Right atrium auricular region (tissue), 2 donors: ENCODE measurements around the gene SLC35F4. TPM values are rescaled to one million over a fixed set of nuclear protein-coding genes. Genes with fewer than 3 reads are reported as not detected.
A peak's percentile ranks its signal among the peaks of the same experiment; 100 is the strongest.

Experiments
- DNase-seq: peaks from one replicate; pipeline ENCODE4 v3.0.0-alpha.2; 2019; ENCODE audit warnings: low spot score
- H3K27ac ChIP-seq, 2 donors: fragments of 200-600 bp; sonication (generic); 1 replicate in 1 of 2; 2 replicates in 1 of 2; pipeline ENCODE4 v1.5.1; 2016 to 2019
- H3K27me3 ChIP-seq, 2 donors: fragments of 200-600 bp; sonication (generic); one replicate each; pipeline versions ENCODE4 v1.5.1 to v1.6.0; 2017 to 2019
- H3K36me3 ChIP-seq: fragments of 200-600 bp; sonication (generic); one replicate; pipeline ENCODE4 v1.5.1; 2016
- H3K4me1 ChIP-seq, 2 donors: fragments of 200-600 bp; sonication (generic); one replicate each; pipeline versions ENCODE4 v1.5.1 to v1.6.0; 2017 to 2019
- H3K4me3 ChIP-seq, 2 donors: fragments of 200-600 bp; sonication (generic); 1 replicate in 1 of 2; 2 replicates in 1 of 2; pipeline ENCODE4 v1.5.1; 2017 to 2019; ENCODE audit warnings: mild to moderate bottlenecking in 1 of 2, moderate library complexity in 1 of 2
- H3K9me3 ChIP-seq, 2 donors: fragments of 200-600 bp; sonication (generic); one replicate each; pipeline ENCODE4 v1.5.1; 2019
- total RNA-seq, 2 donors: library from RNA; depleted of rRNA; stranded (reverse); fragments of >200 nt; gene quantifications; one replicate each; pipeline ENCODE4 v1.1.0, GENCODE V29; 2016
- TF ChIP-seq, protein P1 (sequence below), 2 donors: fragments of 200-600 bp; sonication (generic); IDR thresholded peaks; one replicate each; pipeline ENCODE4 v1.5.1; 2019; ENCODE audit warnings: antibody characterized with exemption in 2 of 2

The SLC35F4 gene
- total RNA-seq, 2 donors from 2014 or later: not detected

DNA sequence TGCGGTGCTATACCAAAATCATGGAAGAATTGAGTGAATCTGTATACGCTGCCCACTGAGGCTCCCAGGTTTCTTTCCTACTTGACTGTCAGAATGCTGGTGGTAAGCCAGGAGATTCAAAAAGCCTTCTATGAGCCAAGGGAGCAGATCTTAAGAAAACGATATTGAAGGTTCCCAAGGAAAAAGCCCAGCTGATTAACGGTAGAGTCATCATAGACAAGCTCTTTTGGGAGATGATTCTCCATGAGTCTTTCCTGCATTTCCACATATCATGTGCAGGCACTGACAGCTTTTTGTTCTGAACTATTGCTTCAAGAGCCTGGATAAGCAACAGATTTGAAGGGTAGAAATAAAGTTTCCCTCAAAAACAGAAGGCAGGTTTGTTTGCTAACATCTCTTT lies 17.5 kb downstream of the SLC35F4 start:
- no peak overlapping the region for H3K27ac ChIP-seq

DNA sequence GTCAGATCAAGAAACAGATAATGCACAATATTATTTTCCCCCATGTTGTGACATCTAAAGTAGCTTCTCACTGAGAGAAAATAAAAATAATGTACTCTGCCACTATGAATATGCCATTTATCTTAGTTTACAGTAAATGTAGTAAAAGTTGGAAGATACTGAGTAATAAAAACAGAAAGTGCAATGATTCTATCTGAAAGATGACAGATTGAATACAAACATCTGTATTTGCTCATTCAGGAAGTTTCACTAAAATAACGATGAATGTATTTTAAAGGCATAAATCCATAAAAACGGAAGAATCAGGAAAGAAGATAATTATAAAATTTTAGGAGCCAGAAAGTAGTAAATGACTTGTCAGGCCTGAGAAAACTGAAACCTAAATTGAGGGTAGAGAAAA lies 18.2 kb downstream of the SLC35F4 start:
- H3K4me3 ChIP-seq: no peak overlapping the region
- DNase-seq: no peak
- H3K27ac ChIP-seq: no peak overlapping the region
- H3K36me3 ChIP-seq: no peaks in the 10 kb centered on the region
- no peaks in the 10 kb centered on the region for H3K9me3 ChIP-seq
- no peaks in the 10 kb centered on the region for H3K4me1 ChIP-seq
- TF ChIP-seq, protein P1, sequence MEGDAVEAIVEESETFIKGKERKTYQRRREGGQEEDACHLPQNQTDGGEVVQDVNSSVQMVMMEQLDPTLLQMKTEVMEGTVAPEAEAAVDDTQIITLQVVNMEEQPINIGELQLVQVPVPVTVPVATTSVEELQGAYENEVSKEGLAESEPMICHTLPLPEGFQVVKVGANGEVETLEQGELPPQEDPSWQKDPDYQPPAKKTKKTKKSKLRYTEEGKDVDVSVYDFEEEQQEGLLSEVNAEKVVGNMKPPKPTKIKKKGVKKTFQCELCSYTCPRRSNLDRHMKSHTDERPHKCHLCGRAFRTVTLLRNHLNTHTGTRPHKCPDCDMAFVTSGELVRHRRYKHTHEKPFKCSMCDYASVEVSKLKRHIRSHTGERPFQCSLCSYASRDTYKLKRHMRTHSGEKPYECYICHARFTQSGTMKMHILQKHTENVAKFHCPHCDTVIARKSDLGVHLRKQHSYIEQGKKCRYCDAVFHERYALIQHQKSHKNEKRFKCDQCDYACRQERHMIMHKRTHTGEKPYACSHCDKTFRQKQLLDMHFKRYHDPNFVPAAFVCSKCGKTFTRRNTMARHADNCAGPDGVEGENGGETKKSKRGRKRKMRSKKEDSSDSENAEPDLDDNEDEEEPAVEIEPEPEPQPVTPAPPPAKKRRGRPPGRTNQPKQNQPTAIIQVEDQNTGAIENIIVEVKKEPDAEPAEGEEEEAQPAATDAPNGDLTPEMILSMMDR (IDR thresholded peaks at IDR 0.05): no peak
- no peaks in the 10 kb centered on the region for H3K27me3 ChIP-seq

More for the DNA sequence above, 17.5 kb downstream of the SLC35F4 start:
- Histone ChIP-seq H3K27me3 (no peaks in the 10 kb centered on the region), H3K4me3 (no peak overlapping the region), H3K4me1 (no peaks in the 10 kb centered on the region), H3K9me3 (no peaks in the 10 kb centered on the region), H3K36me3 (no peaks in the 10 kb centered on the region)
- no peak for DNase-seq
- TF ChIP-seq, protein P1 (IDR thresholded peaks at IDR 0.05): no peak

DNA sequence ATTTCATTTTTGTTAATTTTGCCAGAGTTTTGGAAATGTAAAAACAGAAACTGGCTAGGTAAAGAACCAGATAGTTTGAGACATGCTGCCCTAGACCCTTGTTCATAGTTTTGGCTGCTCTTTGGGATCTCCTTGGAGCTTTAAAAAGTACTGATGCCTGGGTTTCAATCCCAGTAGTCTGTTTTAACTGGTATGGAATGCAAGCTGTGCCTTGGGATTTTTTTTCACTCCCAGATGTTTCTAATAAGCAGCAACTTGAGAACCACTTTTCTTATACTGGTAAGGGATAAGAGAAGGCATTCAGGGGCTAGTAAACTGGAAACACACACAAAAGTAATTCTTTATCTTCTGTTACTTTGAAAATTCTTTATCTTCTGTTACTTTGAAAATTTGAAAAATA lies 18.8 kb downstream of the SLC35F4 start:
- Histone ChIP-seq H3K36me3 (no peaks in the 10 kb centered on the region), H3K27ac (peak overlapping the region in 1 of 2 donors; percentile 8), H3K4me3 (no peak overlapping the region)

DNA sequence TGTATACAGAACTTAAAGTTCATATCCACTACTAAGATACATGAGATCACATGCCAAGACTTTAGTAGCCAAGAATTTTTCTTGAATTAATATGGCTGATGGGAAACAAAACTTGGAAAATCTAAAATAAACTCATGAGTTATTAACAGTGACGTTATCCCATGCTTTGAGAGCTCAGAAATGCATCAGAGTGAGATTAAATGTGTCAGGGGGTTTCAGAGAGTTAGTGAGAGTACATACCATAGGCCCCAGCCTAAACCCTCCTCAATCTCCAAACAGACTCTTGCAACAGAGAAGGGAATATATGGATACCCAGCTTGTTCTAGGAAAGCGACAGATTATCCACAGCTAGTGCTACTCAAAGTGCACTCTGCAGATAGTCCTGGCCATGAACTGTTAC lies 19.3 kb downstream of the SLC35F4 start:
- no peaks in the 10 kb centered on the region for H3K9me3 ChIP-seq
- TF ChIP-seq, protein P1 (IDR thresholded peaks at IDR 0.05): no peak
- H3K4me3 ChIP-seq: no peak overlapping the region
- no peaks in the 10 kb centered on the region for H3K36me3 ChIP-seq
- DNase-seq: no peak
- peak overlapping the region; percentile 22 to 25 for H3K27ac ChIP-seq
- H3K4me1 ChIP-seq: no peaks in the 10 kb centered on the region
- no peaks in the 10 kb centered on the region for H3K27me3 ChIP-seq

More for the DNA sequence above, 18.8 kb downstream of the SLC35F4 start:
- TF ChIP-seq, protein P1 (IDR thresholded peaks at IDR 0.05): no peak
- no peak for DNase-seq
- no peaks in the 10 kb centered on the region for H3K9me3 ChIP-seq
- H3K27me3 ChIP-seq: no peaks in the 10 kb centered on the region
- H3K4me1 ChIP-seq: no peaks in the 10 kb centered on the region

DNA sequence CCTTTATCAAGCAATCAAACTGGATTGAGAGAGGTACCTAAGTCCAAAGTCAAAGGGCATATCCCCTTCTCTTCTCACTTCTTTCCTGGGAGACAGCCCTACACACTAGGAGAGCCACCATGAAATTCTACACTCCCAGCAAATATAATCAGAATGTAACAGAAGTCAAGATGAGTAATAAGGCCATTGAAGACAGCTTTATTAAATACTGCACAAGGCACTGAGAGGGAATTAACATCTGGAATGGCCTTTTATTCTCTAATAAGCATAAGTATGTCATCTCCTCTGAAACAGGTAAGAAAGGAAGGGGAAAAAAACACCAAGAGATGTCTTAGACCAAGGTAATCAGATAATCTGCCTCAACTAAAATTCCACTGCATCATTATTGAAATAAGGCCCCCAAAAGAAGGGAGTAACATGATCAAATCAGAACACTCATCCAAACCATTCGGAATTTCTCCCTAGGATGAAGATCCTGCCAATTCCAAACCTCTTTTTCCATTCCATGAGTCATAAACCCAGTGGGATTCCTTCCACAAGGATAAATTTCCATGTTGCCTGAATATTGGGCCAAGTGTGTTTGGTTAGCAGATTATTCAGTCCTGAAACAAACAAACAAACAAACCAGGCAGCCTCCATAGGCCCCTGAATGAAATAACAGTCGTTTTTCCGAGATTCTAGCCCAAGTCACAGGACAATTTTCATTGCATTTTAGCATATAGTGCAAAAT lies 19.9 kb downstream of the SLC35F4 start:
- H3K4me3 ChIP-seq: no peak overlapping the region
- peak overlapping the region; percentile 22 to 25 for H3K27ac ChIP-seq
- DNase-seq: no peak
- no peaks in the 10 kb centered on the region for H3K36me3 ChIP-seq
- no peaks in the 10 kb centered on the region for H3K4me1 ChIP-seq
- H3K27me3 ChIP-seq: no peaks in the 10 kb centered on the region
- no peaks in the 10 kb centered on the region for H3K9me3 ChIP-seq
- TF ChIP-seq, protein P1 (IDR thresholded peaks at IDR 0.05): no peak

DNA sequence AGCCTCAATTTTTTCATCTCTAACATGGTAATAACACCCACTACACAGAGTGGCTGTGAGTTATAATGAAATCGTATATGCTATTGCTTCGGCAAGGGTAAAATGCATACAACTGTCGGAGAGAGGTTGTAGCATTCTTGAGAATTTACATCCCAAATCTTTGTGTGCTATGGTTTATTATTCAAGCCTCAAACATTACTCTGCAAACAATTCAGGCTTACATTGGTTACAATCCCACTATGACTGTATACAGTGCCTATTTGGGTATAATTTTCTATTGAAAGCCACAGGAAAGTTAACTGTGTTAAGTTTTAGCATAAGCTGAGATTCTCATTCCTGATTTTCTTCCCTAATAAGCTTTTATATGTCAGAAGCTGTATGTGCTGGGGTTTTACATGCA lies 20.6 kb downstream of the SLC35F4 start:
- Histone ChIP-seq H3K27me3 (no peaks in the 10 kb centered on the region), H3K4me3 (no peak overlapping the region), H3K36me3 (no peaks in the 10 kb centered on the region), H3K9me3 (no peaks in the 10 kb centered on the region), H3K27ac (no peak overlapping the region), H3K4me1 (no peaks in the 10 kb centered on the region)
- TF ChIP-seq, protein P1 (IDR thresholded peaks at IDR 0.05): no peak
- DNase-seq: no peak
